Measurements from ENCODE around the gene PRPF6.

Gene PRPF6

DNA sequence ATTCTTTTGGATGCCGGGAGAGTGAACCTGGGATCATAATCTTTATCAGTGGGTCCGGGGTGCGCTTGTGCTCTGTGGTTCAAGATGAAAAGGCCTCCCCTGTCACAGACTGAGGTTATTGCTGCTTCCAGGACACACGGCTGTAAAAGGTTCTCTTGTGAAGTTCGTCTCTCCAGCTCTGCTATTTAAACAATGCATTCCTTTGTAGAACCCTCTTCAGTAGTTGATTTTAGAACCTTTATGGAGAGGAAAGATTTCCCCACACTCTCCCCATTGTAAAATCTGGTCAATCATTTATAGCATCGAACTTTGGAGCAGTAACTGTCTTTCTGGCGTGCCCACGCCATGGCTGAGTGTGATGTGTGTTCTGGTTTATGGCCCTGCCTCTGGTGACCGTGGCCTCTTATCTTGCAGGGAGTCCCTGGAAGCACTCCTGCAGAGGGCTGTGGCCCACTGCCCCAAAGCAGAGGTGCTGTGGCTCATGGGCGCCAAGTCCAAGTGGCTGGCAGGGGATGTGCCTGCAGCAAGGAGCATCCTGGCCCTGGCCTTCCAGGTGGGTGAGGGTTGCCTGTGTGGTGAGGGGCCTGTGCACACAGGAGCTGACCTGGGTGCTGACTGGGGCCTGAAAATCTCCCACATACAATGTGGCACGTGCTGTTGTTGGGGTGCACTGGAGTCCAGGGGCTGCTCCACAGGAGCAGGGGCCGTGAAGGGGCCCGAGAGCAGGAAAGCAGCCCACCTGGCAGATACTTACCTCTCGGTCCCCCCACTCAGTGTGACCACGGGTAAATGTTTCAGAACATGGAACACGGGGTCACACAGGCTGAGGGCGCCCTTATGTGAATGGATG lies 43.4 kb downstream of the PRPF6 start:
- no peak overlapping the region for H3K4me3 ChIP-seq (ENCODE audit: low read depth, low read length)
- TF ChIP-seq, protein P1, sequence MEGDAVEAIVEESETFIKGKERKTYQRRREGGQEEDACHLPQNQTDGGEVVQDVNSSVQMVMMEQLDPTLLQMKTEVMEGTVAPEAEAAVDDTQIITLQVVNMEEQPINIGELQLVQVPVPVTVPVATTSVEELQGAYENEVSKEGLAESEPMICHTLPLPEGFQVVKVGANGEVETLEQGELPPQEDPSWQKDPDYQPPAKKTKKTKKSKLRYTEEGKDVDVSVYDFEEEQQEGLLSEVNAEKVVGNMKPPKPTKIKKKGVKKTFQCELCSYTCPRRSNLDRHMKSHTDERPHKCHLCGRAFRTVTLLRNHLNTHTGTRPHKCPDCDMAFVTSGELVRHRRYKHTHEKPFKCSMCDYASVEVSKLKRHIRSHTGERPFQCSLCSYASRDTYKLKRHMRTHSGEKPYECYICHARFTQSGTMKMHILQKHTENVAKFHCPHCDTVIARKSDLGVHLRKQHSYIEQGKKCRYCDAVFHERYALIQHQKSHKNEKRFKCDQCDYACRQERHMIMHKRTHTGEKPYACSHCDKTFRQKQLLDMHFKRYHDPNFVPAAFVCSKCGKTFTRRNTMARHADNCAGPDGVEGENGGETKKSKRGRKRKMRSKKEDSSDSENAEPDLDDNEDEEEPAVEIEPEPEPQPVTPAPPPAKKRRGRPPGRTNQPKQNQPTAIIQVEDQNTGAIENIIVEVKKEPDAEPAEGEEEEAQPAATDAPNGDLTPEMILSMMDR (IDR thresholded peaks at IDR 0.05; ENCODE audit: borderline replicate concordance, insufficient read depth, low read depth, low read length), result no peak

DNA sequence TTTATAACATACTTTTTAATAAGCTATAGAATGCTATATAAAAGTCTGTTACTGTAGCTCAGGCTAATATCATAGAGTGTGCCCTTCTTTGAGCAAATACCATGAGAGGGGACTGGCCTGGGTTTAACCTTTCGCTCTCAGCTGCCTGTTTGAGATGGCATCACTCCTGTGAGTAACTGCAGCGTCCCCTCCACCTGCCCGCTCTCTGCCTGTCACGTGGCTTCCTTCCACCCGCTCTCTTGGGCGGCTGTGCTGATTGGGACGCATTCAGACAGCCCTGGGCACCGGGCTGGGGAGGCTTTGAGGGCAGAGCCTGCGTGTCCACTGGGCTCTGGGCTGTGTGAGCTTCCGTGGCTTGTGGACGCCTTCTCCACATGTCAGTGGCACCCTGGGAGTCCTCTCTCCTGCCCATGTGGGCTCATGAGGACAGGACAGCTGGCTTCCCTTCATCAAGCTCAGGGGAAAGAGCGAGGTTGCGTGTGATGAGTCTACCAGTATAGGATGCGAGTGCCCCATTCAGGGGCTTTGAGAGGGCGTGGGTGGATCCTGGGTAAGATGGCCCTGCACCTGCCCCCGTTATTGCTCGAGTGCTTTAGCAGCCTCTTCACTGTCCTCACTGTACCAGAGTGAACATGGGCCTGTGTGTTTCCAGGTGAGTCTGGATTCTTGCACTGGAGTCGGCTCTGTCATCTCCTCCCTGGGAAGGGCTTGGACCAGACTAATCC lies 44.3 kb downstream of the PRPF6 start:
- TF ChIP-seq, protein P1 (IDR thresholded peaks at IDR 0.05; ENCODE audit: borderline replicate concordance, insufficient read depth, low read depth, low read length), result no peak
- no peak overlapping the region for H3K4me3 ChIP-seq (ENCODE audit: low read depth, low read length)

DNA sequence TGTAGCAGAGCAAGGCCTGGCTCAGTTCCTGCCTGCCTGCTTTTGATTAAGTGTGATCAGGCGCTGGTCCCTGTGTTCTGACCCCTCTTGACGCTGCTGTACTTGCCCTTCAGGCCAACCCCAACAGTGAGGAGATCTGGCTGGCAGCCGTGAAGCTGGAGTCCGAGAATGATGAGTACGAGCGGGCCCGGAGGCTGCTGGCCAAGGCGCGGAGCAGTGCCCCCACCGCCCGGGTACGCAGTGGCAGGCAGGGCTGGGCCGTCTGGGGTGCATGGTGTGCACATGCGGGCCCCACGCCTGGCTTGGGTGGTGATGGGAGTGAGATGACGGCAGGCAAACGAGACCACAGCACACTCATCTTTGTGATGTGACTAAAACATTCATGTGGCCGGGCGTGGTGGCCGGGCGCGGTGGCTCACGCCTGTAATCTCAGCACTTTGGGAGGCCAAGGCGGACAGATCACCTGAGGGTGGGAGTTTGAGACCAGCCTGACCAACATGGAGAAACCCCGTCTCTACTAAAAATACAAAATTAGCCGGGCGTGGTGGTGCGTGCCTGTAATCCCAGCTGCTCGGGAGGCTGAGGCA lies 45.0 kb downstream of the PRPF6 start:
- no peak overlapping the region for H3K4me3 ChIP-seq (ENCODE audit: low read depth, low read length)
- TF ChIP-seq, protein P1 (IDR thresholded peaks at IDR 0.05; ENCODE audit: borderline replicate concordance, insufficient read depth, low read depth, low read length), result no peak

DNA sequence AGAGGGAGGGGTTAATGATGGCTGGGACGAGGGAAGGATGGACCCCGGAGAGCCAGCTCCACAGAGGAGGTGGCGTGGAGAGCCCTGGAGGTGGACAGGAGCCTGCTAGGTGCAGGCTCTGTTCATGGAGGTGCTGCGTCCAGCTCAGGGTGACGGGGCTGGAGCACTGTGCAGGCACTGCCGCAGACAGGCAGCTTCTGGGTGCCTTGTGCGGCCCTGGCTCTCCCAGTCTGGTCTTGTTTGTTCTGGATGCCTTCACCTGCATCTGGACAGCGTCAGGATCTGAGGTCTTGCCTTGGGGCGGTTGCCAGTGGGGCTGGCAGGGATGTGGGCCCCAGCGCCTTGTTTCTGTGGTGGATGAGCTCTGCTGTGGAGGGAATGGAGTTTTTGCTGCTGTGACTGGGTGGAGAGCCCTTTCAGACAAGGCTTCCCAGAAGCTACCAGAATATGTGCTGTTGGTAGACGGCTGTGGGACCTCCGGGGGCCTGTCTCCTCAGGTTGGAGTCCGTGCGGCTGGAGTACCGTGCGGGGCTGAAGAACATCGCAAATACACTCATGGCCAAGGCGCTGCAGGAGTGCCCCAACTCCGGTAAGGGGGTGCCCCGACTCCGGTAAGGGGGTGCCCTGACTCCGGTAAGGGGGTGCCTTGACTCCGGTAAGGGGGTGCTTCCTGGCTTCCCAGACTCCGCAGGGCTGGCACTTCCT lies 47.2 kb downstream of the PRPF6 start:
- no peak overlapping the region for H3K4me3 ChIP-seq (ENCODE audit: low read depth, low read length)
- TF ChIP-seq, protein P1 (IDR thresholded peaks at IDR 0.05; ENCODE audit: borderline replicate concordance, insufficient read depth, low read depth, low read length), result no peak

DNA sequence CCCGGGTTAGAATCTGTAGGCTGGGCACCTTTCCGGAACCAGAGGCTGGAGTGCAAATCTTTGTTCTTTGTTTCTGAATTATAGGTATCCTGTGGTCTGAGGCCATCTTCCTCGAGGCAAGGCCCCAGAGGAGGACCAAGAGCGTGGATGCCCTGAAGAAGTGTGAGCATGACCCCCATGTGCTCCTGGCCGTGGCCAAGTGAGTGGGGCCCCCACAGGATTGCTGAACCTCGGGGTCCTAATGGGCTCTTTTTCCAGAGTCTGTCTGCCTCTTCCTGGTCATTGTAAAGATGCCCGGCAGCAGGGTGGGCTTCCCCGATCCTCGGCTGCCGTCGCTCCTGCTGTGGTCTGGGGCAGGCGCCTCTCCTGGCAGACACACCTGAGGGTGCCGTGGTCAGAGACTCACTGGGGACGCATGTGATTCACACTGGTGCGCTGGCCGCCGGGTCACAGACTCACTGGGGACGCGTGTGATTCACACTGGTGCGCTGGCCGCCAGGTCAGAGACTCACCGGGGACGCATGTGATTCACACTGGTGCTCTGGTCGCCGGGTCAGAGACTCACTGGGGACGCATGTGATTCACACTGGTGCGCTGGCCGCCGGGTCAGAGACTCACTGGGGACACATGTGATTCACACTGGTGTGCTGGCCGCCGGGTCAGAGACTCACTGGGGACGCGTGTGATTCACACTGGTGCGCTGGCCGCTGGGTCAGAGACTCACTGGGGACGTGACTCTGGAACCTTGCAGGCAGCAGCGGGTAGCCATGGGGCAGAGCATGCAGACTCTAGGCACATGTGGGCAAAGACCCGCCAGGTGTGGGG lies 48.6 kb downstream of the PRPF6 start:
- H3K4me3 ChIP-seq (ENCODE audit: low read depth, low read length), result no peak overlapping the region
- TF ChIP-seq, protein P1 (IDR thresholded peaks at IDR 0.05; ENCODE audit: borderline replicate concordance, insufficient read depth, low read depth, low read length), result no peak
